HG03342 (cell line): ENCODE data around the gene SH3RF3.
"Not testable (repeated sequence)": the region's sequence is repeated elsewhere in the genome, so short reads cannot be mapped to it uniquely, and the experiment has no call there.

ENCODE experiments used
- ATAC-seq: cut with Tn5 transposase; IDR thresholded peaks from one replicate; pipeline ENCODE4 v1.9.1; 2021; ENCODE audit warnings: mild to moderate bottlenecking, moderate library complexity; ENCODE audit not compliant: unreplicated experiment

The SH3RF3 gene

DNA sequence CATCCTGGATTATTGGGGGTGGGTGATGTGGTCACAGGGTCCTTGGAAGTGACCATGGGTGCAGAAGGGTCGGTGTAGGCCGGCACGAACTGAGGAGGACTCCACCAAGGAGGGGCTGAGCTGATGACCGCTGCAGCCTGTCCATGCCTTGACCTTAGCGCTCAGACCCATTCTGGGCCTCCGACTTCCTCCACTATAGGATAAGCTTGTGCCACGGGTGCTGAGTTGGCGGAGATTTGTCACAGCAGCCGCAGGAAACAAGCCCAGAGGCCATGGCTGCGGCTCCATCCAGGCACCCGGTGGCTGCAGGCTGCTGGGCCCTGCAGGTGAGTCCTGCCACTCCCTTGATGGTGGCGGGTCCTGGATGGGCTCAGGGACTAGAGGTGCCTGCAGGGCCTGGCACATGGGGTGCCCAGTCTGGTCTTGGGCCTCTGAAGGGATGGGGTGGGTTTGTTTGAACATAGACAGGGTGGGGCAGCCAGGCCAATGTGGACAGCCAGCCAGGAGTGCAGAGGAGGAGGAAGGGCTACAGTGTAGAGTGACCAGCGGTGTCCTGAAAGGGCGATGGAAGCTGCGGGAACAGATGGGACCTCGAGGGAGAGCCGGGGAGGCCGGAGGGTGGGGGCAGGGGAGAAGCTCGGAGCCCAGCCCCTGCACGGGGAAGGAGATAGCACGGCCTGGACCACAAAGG, 400.0 kb downstream of the SH3RF3 start:
- no peak for ATAC-seq

DNA sequence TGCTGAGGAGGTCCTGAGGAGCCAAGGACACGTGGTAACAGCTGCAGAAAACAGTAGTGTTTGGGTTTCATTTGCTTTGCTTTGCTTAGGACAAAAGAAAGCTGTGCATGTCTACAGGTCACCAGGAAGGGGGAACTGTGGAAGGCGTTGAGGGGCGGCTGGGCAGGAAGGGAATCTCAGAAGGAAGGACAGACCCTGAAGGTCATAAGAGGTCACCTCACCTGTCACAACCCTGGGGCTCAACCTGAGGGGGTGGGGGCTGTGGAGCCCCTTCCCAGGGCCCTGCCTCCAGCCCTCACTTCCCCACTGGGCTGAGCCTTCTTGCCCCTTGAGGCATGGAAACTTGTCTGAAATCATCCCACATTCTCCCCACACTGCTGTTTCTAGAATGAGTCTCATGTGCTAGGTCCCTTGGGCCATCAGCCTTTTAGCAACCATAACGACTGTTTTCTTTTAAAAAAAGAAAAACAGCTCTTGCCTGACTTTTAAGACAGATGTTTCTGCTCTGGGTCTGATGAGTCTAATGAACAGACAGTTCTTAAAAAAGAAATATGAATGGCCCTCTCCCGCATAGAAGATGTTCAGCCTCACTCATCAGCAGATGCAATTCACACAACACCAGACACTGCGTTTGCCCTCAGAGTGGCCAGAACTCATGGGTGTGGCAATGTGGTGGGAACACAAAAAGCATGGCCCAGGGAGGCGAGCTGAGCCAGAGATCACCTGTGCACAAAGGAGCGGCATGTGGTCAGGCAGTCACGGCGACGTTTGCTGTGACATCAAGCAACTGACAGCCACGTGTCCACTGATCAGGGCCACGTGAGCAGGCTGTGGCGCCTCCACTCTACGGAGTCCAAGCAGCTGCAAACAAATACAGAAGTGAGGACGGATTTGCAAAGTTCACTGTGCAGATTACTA, 400.8 kb downstream of the SH3RF3 start:
- no peak for ATAC-seq

DNA sequence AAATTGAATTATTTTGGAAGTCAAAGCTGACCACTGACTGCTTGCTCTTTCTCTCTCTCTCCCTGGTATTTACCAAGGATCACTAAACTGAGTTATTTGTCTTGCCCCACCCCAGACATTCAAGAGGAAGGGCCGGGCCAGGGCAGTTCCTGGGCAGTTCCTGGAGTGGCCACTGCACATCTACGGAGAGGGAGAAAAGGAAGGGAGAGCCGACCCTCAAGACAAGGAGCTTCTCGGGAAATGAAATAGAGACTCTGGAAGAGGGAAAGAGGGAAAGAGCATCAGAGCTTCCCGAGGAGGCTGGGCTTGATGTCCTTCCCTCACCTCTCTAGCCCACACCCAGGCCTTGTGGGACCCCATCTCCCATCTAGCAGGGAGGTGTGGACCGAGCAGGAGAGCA, 401.7 kb downstream of the SH3RF3 start:
- no peak for ATAC-seq

DNA sequence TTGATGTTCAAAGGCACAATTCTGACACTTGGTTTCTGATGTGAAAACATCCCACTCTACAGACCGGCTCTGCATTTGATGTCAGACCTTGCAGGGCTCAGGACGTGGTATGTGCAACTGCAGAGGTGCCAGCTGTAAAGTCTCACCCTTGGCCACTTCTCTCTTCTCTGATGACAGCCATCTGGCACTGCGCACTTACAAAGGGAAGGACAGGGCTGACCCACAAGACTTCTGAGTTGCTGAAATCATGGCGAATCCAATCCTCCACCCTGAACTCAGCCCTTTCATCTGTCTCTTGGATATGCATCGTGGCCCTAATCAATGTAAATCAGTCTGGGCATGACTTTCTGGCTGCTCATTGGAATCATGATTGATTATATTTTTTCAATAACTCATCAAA, 402.2 kb downstream of the SH3RF3 start:
- no peak for ATAC-seq

DNA sequence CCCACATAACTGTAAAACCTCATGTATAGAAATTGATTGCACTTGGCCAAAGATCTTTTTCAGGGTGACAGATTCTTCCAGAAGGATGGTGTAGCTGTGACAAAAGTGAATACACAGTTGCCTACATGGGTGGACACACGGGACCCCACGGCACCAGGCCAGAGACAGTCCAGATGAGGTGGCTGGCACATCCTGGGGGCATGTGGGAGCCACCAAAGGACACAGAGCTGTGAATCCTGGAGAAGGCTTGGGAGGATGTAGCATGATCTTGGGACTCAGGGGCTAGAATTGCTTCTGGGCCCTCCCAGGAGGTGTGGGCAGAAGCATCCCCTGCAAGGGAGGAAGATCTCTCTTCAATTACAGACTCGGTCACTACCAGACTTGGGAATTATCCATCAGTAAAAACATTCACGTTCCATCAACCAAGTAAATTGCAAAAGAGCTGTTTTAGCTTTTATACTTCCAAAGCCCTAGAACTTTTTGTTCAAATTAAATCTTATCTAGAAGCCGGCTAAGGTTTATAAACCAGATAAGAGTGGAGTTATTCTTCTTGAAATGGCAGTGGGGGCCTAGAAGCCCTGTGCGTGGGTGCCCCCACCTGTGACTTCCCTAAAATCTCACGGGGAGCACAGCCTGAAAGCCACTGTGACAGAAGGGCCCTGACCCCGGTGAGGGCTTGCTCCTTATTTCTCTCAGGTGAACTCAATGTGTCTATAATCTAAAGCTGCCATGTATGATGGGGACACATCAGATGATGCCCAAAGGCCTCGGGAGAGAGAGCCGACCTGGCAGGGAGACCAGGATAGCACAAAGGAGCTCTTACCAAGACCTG, 403.1 kb downstream of the SH3RF3 start:
- no peak for ATAC-seq

DNA sequence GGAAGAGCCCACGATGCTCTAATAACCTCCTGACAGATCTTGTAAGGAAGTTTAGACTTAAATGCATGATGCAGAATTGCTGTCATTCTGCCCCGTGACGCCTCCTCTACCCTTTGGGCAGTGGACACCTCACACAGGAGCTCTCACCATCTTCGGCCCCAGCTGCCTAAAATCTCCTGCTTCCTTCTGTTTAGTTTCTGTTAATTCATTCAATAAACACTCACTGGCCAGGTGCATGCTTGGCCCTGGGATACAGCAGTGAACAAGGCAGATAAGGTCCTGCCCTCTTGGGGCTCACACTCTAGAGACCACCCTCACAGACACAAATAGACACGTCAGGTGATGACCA, 403.7 kb downstream of the SH3RF3 start:
- ATAC-seq = no peak

DNA sequence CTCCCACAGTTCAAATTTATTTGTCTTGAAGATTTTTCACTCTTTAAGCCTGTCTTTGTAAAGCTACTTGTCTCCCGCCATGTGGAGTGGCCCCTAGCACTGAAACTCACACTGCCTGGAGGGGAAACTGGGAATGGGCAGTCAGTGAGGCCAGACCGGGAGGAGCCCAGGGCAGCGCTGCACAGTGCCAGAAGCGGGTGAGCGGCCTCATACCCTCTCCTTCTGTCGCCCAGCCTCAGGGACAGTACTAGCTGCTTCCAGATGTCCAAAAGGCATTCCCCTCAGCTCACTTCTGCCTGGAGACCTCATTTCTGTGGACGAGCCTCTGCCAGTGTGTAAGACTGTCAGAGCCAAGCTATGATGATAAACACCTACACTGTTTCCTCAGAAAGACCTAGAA, 404.8 kb downstream of the SH3RF3 start:
- no peak for ATAC-seq

DNA sequence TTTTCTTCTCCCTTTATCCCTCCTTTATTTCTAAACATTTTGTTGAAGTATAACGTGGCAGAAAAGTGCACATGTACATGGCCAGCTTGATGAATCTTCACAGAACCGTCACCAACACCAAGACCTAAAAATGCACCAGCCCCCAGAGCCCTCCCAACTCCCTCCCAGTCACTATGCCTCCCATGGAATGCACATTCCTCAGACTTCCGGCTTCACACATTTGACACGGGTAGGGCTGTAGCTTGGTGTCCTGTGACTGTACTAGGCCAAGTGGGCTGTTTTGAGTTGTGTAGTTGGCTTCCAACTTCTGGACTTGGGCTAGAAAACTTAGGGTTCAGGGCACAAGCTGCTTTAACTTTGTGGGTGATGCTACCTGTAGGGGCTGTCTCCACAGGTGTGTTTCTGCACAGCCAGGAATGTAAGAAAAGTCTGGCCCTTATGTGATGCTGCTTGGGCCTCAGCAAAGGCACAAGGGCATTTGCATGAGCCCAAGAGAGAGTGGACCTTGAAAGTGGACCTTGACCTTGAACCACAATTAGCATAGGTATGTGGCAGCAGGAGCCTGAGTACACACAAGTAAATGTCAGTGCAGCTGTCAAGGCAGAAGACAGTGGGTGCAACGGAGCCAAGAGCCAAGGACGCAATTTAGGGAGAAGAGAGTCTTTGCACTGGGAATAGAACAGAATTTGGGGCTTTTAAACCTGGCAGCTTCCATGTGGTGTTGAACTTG, 406.4 kb downstream of the SH3RF3 start:
- ATAC-seq = no peak

DNA sequence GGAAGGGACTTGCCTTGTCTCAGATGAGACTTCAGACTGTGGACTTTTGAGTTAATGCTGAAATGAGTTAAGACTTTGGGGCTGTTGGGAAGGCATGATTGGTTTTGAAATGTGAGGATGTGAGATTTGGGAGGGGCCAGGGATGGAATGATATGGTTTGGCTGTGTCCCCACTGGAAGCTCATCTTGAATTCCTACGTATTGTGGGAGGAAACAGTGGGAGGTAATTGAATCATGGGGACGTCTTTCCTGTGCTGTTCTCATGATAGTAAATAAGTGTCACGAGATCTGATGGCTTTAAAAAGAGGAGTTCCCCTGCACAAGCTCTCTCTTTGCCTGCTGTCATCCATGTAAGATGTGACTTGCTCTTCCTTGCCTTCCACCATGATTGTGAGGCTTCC, 407.6 kb downstream of the SH3RF3 start:
- ATAC-seq = not testable (repeated sequence)

DNA sequence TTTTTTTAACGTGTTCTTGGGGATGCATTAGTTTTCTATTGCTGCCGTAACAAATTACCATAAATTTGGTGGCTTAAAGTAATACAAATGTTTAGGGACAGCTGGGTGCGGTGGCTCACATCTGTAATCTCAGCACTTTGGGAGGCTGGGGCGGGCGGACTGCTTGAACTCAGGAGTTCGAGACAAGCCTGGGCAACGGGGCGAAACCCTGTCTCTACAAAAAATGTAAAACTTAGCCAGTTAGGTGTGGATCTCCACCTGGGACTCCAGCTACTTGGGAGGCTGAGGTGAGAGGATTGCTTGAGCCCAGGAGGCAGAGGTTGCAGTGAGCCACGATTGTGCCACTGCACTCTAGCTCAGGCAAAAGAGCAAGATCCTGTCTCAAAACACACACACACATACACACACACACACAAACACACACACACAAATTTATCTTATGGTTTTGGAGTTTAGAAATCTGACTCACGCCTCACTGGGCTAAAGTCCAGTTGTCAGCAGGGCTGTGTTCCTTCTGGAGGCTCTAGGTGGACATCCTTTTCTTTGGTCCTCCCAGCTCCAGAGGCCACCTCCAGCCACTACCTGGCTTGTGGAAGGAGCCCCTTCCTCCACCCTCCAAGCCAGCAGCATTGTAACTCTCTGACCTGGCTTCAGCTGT, 408.7 kb downstream of the SH3RF3 start:
- ATAC-seq = no peak

DNA sequence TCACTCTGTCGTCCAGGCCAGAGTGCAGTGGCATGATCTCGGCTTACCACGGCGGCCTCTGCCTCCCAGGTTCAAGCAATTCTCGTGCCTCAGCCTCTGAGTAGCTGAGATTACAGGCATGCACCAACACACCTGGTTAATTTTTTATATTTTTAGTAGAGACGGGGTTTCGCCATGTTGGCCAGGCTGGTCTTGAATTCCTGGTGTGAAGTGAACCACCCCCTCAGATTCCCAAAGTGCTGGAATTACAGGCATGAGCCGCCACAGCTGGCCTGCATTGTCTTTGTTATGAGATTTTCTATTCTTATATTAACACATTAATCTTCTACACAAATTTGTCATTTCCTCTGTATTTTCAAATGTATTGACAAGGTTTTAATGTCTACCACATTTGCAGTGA, 409.5 kb downstream of the SH3RF3 start:
- no peak for ATAC-seq

DNA sequence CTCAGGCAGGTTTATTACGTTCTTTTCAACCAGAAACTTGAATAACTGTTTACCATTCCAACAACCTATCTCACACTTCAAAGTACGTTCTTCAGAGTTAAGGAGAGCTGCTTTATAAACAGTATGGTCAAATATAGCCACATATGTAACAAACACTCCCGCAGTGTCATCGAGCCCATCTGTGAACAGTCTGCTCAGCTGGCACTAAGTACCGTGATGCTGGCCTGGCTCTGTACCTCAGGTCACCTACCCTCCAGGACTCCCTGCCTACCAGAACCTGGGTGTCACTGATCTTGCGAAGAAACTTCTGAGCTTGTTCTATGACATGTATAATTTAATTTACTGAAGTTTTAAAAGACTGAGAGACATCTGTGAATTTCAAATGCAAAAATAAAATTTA, 413.4 kb downstream of the SH3RF3 start:
- no peak for ATAC-seq

DNA sequence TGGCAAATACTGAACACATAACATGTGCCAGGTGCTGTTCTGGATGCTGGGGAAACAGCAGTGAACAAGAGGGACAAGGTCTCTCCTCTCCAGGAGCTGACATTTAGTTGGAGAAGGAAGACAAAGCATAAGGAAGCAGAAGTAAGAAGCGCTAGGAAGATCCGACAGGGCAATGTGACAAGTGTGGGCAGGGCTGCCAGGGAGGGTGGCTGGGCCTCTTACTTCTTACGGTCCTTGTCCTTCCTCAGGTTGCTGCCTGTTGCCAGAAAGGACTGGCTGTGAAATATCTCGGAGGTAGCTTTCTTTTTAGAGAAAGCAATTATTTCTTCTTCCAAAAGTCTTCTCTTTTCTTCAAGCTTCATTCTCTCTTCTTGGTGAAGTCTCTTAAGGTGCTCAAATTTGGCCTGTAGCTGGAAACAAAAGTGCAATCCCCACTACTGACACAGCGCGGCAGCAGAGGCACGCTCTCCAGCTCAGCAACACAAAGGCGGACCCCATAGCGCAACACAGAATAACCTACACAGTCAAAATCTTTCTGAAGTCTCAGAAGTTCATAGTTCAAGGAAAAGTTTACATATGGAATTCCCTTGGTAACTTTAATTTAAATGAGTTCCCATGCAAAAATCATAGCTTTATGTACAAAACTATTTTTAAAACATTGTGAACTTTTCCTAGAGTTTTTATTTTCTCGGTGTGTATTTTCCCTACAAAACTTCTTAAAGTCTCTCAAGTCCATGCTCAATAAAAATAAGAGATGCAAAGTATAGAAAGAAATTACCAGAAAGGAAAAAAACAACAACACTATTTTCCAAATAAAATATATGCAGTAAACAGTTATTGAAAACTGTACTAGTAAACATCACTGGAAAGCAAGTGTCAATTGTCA, 417.1 kb downstream of the SH3RF3 start:
- ATAC-seq = peak; percentile 84

DNA sequence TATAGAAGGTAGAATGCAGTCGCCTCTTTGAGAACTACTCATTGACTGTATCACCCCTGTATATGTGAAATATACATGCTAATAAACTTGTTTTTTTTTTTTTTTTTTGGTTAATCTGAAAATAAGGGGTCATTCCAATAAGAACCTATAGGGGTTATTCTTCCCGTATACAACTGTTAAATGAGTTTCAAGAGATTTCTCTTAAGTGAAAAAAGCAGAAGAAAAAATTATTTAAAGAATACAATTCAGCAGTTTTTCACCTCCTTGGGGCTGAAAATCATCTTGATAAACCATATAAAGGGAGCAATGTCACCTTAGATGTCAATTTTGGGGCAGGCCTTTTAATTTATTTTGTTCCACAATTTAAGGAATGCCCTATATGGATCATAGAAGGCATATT, 418.3 kb downstream of the SH3RF3 start:
- ATAC-seq = no peak

DNA sequence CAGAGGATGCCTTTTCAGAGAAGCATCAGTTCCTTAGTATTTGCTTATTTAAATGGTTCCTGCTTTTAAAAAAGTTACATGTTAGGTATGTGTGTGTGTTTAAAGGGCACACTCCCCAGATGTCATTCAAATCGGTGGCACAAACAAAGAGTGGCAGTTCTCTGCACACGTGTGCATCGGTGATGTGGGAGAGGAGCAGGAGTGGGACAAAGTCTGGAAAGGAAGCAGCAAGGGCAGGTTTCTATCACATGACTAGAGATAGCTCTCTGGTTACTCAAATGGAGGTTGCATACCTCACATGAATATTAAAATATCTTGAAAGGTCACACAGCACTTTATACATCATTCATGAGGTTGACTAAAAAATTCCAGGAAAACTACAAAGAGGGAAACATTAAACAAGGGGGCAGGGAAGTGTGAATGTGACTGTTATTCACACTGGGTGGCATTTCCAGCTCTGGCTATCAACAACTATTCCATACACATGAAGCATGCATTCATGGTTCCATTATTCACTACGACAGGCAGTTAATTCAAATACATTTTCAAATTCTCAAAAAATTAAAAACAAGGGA, 420.1 kb downstream of the SH3RF3 start:
- no peak for ATAC-seq
